Stimulated activated memory B cell treated with anti-CD40 and anti-IgM and Interleukin-4, amounts not matched to agents 10 μg/mL and 1 μg/mL and 100 μg/mL, for 72 hours (primary cell): ENCODE data around the gene FHIT.
"Not testable (repeated sequence)": the region's sequence is repeated elsewhere in the genome, so short reads cannot be mapped to it uniquely, and the experiment has no call there.

Experiments
- ATAC-seq: fragments of 150-1000 bp; cut with Tn5 transposase; 2 replicates; pipeline ENCODE4 v1.10.0; 2021
- H3K27ac Mint-ChIP-seq: one replicate; pipeline ENCODE4 v1.8.0; 2022; ENCODE audit warnings: mild to moderate bottlenecking, mixed read lengths
- H3K27me3 Mint-ChIP-seq: one replicate; pipeline ENCODE4 v1.8.0; 2022; ENCODE audit warnings: mixed read lengths
- H3K36me3 Mint-ChIP-seq: one replicate; pipeline ENCODE4 v1.8.0; 2022; ENCODE audit warnings: mixed read lengths
- H3K4me1 Mint-ChIP-seq: one replicate; pipeline ENCODE4 v1.8.0; 2022; ENCODE audit warnings: mixed read lengths
- H3K4me3 Mint-ChIP-seq: one replicate; pipeline ENCODE4 v1.8.0; 2022; ENCODE audit warnings: mild to moderate bottlenecking, moderate library complexity, mixed read lengths
- H3K9me3 Mint-ChIP-seq: one replicate; pipeline ENCODE4 v1.8.0; 2022; ENCODE audit warnings: mixed read lengths

Gene FHIT

GRCh38 chr3:61248496-61248895 is 2.8 kb downstream of the FHIT start:
- Mint-ChIP-seq H3K4me1 (peaks cover 20% of the 10 kb centered on the region), H3K9me3 (no peaks in the 10 kb centered on the region), H3K27me3 (peaks cover 15% of the 10 kb centered on the region), H3K4me3 (no peak overlapping the region), H3K36me3 (no peaks in the 10 kb centered on the region), H3K27ac (no peak overlapping the region)
- ATAC-seq, result no peak

GRCh38 chr3:61247191-61247590 is 4.1 kb downstream of the FHIT start:
- Mint-ChIP-seq H3K4me1 (peaks cover 20% of the 10 kb centered on the region), H3K4me3 (no peak overlapping the region), H3K27me3 (peaks cover 2% of the 10 kb centered on the region), H3K27ac (no peak overlapping the region), H3K36me3 (no peaks in the 10 kb centered on the region), H3K9me3 (no peaks in the 10 kb centered on the region)
- no peak for ATAC-seq

- Mint-ChIP-seq H3K27ac (no peak overlapping the region), H3K4me1 (peaks cover 15% of the 10 kb centered on the region), H3K36me3 (no peaks in the 10 kb centered on the region), H3K27me3 (no peaks in the 10 kb centered on the region), H3K4me3 (no peak overlapping the region), H3K9me3 (no peaks in the 10 kb centered on the region)
- ATAC-seq, result no peak
Measured at GRCh38 chr3:61239871-61240270, 11.4 kb downstream of the FHIT start.

GRCh38 chr3:61237858-61238257 is 13.4 kb downstream of the FHIT start:
- Mint-ChIP-seq H3K4me3 (no peak overlapping the region), H3K9me3 (no peaks in the 10 kb centered on the region), H3K4me1 (peaks cover 15% of the 10 kb centered on the region), H3K27ac (no peak overlapping the region), H3K27me3 (no peaks in the 10 kb centered on the region), H3K36me3 (no peaks in the 10 kb centered on the region)
- ATAC-seq, result no peak

GRCh38 chr3:61236556-61236955 is 14.7 kb downstream of the FHIT start:
- H3K27ac Mint-ChIP-seq, result no peak overlapping the region
- H3K4me1 Mint-ChIP-seq, result peaks cover 15% of the 10 kb centered on the region
- no peaks in the 10 kb centered on the region for H3K27me3 Mint-ChIP-seq
- no peak overlapping the region for H3K4me3 Mint-ChIP-seq
- H3K9me3 Mint-ChIP-seq, result no peaks in the 10 kb centered on the region
- H3K36me3 Mint-ChIP-seq, result peaks cover 6% of the 10 kb centered on the region
- peak; percentile 70 for ATAC-seq

GRCh38 chr3:61233746-61234145 is 17.5 kb downstream of the FHIT start:
- Mint-ChIP-seq H3K27ac (no peak overlapping the region), H3K27me3 (no peaks in the 10 kb centered on the region), H3K4me3 (no peak overlapping the region), H3K9me3 (no peaks in the 10 kb centered on the region), H3K4me1 (peaks cover 15% of the 10 kb centered on the region), H3K36me3 (peaks cover 10% of the 10 kb centered on the region)
- no peak for ATAC-seq

GRCh38 chr3:61231693-61232092 is 19.6 kb downstream of the FHIT start:
- no peak overlapping the region for H3K27ac Mint-ChIP-seq
- ATAC-seq, result no peak
- no peaks in the 10 kb centered on the region for H3K27me3 Mint-ChIP-seq
- H3K4me1 Mint-ChIP-seq, result peaks cover 5% of the 10 kb centered on the region
- H3K9me3 Mint-ChIP-seq, result no peaks in the 10 kb centered on the region
- H3K36me3 Mint-ChIP-seq, result peaks cover 10% of the 10 kb centered on the region
- H3K4me3 Mint-ChIP-seq, result no peak overlapping the region

GRCh38 chr3:61227799-61228198 is 23.5 kb downstream of the FHIT start:
- no peak overlapping the region for H3K27ac Mint-ChIP-seq
- H3K9me3 Mint-ChIP-seq, result no peaks in the 10 kb centered on the region
- no peak for ATAC-seq
- no peaks in the 10 kb centered on the region for H3K27me3 Mint-ChIP-seq
- H3K4me1 Mint-ChIP-seq, result no peaks in the 10 kb centered on the region
- no peak overlapping the region for H3K4me3 Mint-ChIP-seq
- H3K36me3 Mint-ChIP-seq, result peaks cover 10% of the 10 kb centered on the region

- peaks cover under 1% of the 10 kb centered on the region for H3K36me3 Mint-ChIP-seq
- H3K4me3 Mint-ChIP-seq, result no peak overlapping the region
- H3K9me3 Mint-ChIP-seq, result no peaks in the 10 kb centered on the region
- H3K27me3 Mint-ChIP-seq, result no peaks in the 10 kb centered on the region
- H3K27ac Mint-ChIP-seq, result no peak overlapping the region
- H3K4me1 Mint-ChIP-seq, result no peaks in the 10 kb centered on the region
- ATAC-seq, result no peak
Measured at GRCh38 chr3:61226166-61226686, 25.0 kb downstream of the FHIT start.

GRCh38 chr3:61224823-61225222 is 26.4 kb downstream of the FHIT start:
- Mint-ChIP-seq H3K27me3 (no peaks in the 10 kb centered on the region), H3K4me3 (no peak overlapping the region)
- no peak for ATAC-seq

GRCh38 chr3:61223451-61223850 is 27.8 kb downstream of the FHIT start:
- Mint-ChIP-seq H3K27ac (no peak overlapping the region), H3K36me3 (no peaks in the 10 kb centered on the region), H3K9me3 (no peaks in the 10 kb centered on the region), H3K27me3 (no peaks in the 10 kb centered on the region), H3K4me1 (no peaks in the 10 kb centered on the region), H3K4me3 (no peak overlapping the region)
- no peak for ATAC-seq

More at GRCh38 chr3:61224823-61225222, 26.4 kb downstream of the FHIT start:
- Mint-ChIP-seq H3K27ac (no peak overlapping the region), H3K4me1 (no peaks in the 10 kb centered on the region), H3K36me3 (no peaks in the 10 kb centered on the region), H3K9me3 (no peaks in the 10 kb centered on the region)

- Mint-ChIP-seq H3K9me3 (no peaks in the 10 kb centered on the region), H3K36me3 (peaks cover under 1% of the 10 kb centered on the region), H3K27ac (no peak overlapping the region), H3K27me3 (no peaks in the 10 kb centered on the region), H3K4me1 (no peaks in the 10 kb centered on the region), H3K4me3 (no peak overlapping the region)
- ATAC-seq, result no peak
Measured at GRCh38 chr3:61222467-61222866, 28.8 kb downstream of the FHIT start.

- H3K4me1 Mint-ChIP-seq, result no peaks in the 10 kb centered on the region
- no peak overlapping the region for H3K27ac Mint-ChIP-seq
- ATAC-seq, result no peak
- H3K4me3 Mint-ChIP-seq, result no peak overlapping the region
- H3K9me3 Mint-ChIP-seq, result no peaks in the 10 kb centered on the region
- H3K27me3 Mint-ChIP-seq, result no peaks in the 10 kb centered on the region
- peaks cover 7% of the 10 kb centered on the region for H3K36me3 Mint-ChIP-seq
Measured at GRCh38 chr3:61221759-61222362, 29.4 kb downstream of the FHIT start.

GRCh38 chr3:61218504-61218903 is 32.7 kb downstream of the FHIT start:
- H3K36me3 Mint-ChIP-seq, result peaks cover 21% of the 10 kb centered on the region
- no peaks in the 10 kb centered on the region for H3K27me3 Mint-ChIP-seq
- ATAC-seq, result no peak
- H3K9me3 Mint-ChIP-seq, result peaks cover 3% of the 10 kb centered on the region
- H3K4me1 Mint-ChIP-seq, result no peaks in the 10 kb centered on the region
- H3K4me3 Mint-ChIP-seq, result no peak overlapping the region
- no peak overlapping the region for H3K27ac Mint-ChIP-seq

- H3K4me1 Mint-ChIP-seq, H3K27ac Mint-ChIP-seq, ATAC-seq, H3K9me3 Mint-ChIP-seq, H3K4me3 Mint-ChIP-seq, H3K27me3 Mint-ChIP-seq: not testable (repeated sequence)
- peaks cover 27% of the 10 kb centered on the region for H3K36me3 Mint-ChIP-seq
Measured at GRCh38 chr3:61216171-61216570, 35.1 kb downstream of the FHIT start.

- peaks cover 6% of the 10 kb centered on the region for H3K4me1 Mint-ChIP-seq
- no peak for ATAC-seq
- H3K36me3 Mint-ChIP-seq, result peaks cover 6% of the 10 kb centered on the region
- peaks cover 3% of the 10 kb centered on the region for H3K9me3 Mint-ChIP-seq
- no peak overlapping the region for H3K4me3 Mint-ChIP-seq
- H3K27me3 Mint-ChIP-seq, result no peaks in the 10 kb centered on the region
- peak overlapping the region; percentile 32 for H3K27ac Mint-ChIP-seq
Measured at GRCh38 chr3:61202086-61202485, 49.2 kb downstream of the FHIT start.
